Lower leg skin (tissue), 3 donors: ENCODE data around the gene SMIM15.

Source experiments
- CTCF ChIP-seq, 3 donors: fragments of 450-650 bp; IDR thresholded peaks; one replicate each; pipeline ENCODE4 v1.5.1; 2016; ENCODE audit warnings: antibody characterized with exemption in 3 of 3, mild to moderate bottlenecking in 3 of 3, moderate library complexity in 2 of 3
- POLR2A ChIP-seq, 2 donors: fragments of 450-650 bp; IDR thresholded peaks; one replicate each; pipeline ENCODE4 v1.6.1; 2016 to 2017; ENCODE audit warnings: antibody characterized with exemption in 2 of 2, mild to moderate bottlenecking in 1 of 2, moderate library complexity in 1 of 2

DNA sequence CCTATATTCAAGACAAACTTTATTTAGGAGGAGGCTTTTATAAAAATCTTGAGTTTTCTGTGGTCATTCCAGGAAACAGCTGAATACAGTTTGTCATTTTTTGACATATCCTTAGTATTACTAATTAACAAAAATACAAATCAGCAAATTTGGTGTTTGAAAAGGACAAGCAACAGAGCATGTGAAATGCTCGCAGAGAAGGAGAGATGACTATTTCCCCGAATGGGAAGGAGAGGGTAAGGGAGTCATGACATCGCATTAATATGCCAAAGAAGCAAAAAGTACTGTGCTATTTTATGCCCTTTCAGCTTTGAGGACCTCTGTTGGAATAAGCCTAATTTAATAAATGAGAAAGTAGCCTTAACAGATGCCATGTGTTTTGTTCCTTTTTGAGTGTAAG lies 1.8 kb downstream of the SMIM15 start:
- TF ChIP-seq CTCF (IDR thresholded peaks at IDR 0.05) (no peak), POLR2A (IDR thresholded peaks at IDR 0.05) (no peak)
